ENCODE data around the gene DKK2. TPM values are rescaled to one million over a fixed set of nuclear protein-coding genes. Genes with fewer than 3 reads are reported as not detected.

The DKK2 gene
- total RNA-seq, 1 donor from 2014 or later, result 0.77 TPM

DNA sequence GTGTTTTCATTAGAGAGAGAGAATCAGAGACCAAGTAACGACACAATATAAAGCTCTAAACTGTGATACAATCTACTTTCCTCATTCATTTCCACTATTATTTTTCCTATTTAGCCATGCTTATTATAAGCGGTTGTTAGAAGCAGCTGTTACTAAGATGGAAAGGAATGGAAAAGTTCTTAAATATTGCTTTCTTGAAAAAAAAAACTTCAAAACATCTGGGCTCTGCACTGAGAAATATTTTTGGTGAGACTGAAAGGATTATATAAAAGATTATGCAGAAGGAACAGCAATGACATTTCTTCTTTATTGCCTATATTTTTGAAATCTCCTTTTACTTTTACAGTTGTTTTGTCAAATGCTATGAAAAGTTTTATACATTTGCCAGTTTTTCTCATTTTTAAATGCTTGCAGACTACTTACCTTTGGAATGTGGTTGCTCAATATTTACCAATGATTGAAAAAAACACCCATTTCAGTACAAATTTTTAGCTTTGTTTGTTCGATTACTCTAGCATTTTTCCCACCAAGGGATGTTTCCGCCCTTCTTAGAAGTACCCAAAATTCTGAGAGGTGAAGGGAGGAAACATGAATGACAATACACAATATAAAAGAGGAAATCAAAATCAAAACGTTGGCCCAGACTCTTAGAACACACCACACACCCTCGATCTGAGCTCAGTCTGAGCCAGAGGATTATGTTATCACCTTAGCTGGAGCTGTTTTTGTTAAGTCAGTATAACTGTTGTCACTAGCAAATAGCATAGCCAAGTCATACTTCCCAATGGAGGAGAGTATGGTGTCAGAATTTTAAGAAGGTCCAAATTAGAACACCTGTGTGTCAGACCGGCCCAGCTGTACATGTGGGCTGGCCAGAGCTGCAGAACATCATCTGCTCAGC lies 18.4 kb downstream of the DKK2 start:
- no peak for DNase-seq (ENCODE audit: low spot score)

DNA sequence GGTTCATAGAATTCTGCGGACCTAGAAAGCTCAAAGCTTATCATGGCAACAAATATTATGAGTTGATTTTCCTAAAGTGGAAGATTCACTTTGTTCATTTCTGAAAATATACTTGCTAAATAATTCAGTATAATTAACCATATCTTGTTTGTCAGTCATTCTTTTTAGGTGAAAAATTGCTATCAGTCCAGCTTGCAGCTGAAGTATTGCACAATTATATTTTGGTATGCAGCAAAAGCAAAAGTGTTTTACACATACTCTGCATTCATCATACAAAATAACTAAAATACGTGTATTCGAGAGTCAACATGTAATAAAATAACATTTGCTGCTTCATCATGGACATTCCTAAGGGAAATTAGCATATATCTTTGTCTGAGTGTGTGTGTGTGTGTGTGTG lies 24.8 kb downstream of the DKK2 start:
- DNase-seq (ENCODE audit: low spot score), result no peak

- DNase-seq (ENCODE audit: low spot score), result no peak
Observed at GRCh38 chr4:107009196-107009968, 26.7 kb downstream of the DKK2 start.

DNA sequence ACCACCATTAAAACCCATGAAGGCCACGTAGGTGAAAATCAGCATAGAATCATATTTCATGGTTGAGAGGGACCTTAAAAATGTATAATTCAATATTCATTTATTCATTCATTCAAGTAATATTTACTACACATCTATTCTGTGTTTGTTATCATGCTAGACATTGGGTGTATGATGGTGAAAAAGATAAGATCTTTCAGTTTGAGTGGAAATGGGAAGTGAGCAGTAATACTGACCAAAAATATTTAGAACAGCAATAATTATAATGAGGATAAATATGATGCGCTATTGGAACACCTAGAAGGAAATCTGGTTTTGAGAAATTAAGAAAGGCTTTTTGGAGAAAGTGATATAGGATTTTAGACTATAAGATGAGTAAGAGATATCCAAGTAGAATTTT lies 28.0 kb downstream of the DKK2 start:
- DNase-seq (ENCODE audit: low spot score), result no peak

- no peak for DNase-seq (ENCODE audit: low spot score)
Observed at GRCh38 chr4:107006218-107006617, 29.9 kb downstream of the DKK2 start.

- no peak for DNase-seq (ENCODE audit: low spot score)
Observed at GRCh38 chr4:106996490-106996889, 39.6 kb downstream of the DKK2 start.

DNA sequence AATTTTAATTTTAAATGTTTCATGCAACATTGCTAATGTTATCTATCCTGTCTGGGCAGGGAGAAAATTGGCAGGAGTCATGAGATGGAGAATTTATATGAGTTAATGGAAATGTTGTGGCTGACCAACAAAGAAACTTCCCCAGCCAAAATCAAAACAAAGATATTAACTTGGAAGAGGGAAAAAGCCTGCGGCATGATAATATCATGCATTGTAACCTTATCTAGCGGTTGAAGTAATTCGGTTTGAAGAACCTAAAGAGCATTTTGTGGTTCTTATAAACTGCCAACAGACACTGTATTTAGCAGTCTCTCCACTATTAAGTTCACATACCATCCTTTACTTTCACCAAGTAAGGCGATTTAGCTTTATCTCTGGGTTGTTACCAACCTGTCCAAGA lies 42.3 kb downstream of the DKK2 start:
- no peak for DNase-seq (ENCODE audit: low spot score)

DNA sequence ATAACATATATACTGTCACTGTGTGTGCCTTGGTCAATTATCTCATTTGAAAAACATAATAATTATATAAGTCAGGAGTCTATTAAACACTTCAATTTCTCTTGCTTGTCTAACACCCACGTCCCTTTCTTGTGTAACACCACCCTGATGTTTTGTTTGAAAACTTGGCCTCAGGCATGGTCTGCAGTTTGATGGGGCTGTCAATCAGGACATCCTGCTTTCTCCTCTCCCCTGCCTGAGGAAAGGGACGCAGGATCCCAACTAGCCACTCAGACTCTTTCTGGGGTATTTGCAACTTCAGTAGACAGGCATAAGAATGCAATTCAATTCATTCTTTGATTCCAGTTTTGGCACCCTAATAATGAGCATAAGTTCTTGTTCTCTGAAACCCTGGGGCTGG lies 48.8 kb downstream of the DKK2 start:
- DNase-seq (ENCODE audit: low spot score), result no peak

GRCh38 chr4:106986486-106986885 lies 49.6 kb downstream of the DKK2 start:
- DNase-seq (ENCODE audit: low spot score), result no peak

DNA sequence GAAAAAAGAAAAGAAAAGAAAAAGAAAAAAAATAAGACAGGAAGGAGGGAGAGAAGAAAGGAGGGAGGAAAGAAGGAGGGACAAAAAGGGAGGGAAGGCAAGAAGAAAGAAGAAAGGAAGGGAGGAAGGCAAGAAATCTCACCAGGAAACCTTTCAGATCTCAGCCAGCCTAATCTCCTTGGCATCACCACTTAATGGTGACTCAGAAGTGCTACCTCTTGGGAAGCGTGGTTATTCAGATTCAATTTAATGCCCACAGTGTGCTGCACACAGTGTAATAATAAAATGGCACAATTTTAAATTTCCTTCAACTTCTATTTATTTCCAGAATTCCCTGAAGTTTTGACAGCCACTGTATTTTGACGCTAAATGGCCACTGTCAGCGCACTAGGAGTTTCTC lies 50.3 kb downstream of the DKK2 start:
- DNase-seq (ENCODE audit: low spot score), result no peak

- DNase-seq (ENCODE audit: low spot score), result no peak
Observed at GRCh38 chr4:106982711-106983211, 53.4 kb downstream of the DKK2 start.

DNA sequence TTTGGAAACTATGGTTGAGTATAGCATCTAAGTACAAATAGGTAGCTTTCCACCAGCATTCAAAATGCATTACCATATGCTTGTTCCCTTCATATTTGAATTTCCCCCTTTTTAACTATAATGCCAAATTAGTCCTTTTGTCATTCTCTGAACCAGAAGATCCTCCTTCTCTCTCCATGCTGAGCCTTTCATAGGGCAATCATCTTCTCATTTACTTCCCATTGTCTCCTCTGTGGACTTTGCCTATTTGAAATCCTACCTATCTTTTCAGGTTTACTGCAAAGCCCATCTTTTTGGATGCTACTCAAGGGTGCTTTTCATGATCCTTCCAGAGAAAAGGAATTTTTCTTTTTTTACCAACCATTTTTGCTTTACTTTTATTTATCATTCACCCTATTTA lies 54.7 kb downstream of the DKK2 start:
- no peak for DNase-seq (ENCODE audit: low spot score)

- no peak for DNase-seq (ENCODE audit: low spot score)
Observed at GRCh38 chr4:106979476-106979875, 56.6 kb downstream of the DKK2 start.

GRCh38 chr4:106978046-106978774 lies 57.9 kb downstream of the DKK2 start:
- no peak for DNase-seq (ENCODE audit: low spot score)

DNA sequence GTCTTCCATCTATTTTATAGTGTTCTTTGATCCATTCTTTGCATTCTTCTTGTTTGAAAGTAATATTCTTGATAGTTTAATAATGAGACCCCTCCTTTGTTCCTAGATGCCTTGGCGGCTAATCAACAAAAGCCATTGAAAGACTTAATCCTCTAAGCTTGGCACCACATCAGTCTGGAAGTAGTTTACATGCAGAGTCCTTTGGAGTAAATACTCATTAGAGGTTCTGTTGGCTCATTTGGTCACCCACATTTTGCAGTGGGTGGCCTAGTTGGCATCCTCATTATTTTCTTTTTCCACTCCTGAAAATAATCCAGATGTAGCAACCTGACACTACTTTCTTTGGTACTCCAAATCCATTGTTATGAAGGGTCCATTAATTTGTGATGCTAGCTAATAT lies 64.5 kb downstream of the DKK2 start:
- DNase-seq (ENCODE audit: low spot score), result no peak

- DNase-seq (ENCODE audit: low spot score), result no peak
Observed at GRCh38 chr4:106967892-106968291, 68.2 kb downstream of the DKK2 start.

DNA sequence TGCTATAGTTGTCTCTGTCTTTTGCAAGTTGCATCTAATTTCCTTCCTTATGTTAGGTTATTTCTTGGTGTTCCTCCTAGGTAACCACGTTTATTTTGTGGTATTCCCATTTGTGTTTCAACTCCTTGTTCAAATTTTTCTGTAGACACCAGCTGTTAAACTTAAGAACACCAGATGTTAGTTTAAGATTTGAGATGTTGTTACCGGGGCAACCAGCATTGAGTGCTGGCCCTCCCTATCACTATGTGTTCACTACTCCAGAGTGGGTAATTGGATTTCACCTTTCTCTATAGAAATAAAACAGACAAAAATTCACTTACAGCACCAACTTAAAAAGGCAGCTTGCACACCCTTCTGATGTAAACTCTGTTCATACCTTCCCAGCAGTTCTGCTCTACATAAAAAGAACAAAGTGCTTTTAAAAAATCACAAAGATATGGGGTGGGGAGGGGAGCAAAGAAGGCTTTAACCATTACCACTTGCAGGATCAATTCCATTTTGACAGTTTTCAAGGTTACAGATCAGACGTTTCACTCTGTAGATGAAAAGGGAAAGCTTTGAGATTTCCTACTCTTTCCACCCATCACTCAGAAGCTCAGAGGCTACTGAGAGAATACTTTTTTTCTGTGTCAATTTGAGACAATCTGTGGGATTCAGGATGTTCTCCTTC lies 82.9 kb downstream of the DKK2 start:
- no peak for DNase-seq (ENCODE audit: low spot score)

GRCh38 chr4:106951891-106952290 lies 84.2 kb downstream of the DKK2 start:
- no peak for DNase-seq (ENCODE audit: low spot score)

GRCh38 chr4:106941841-106942240 lies 94.3 kb downstream of the DKK2 start:
- no peak for DNase-seq (ENCODE audit: low spot score)

- DNase-seq (ENCODE audit: low spot score), result no peak
Observed at GRCh38 chr4:106930522-106930921, 105.6 kb downstream of the DKK2 start.

GRCh38 chr4:106929248-106929647 lies 106.9 kb downstream of the DKK2 start:
- DNase-seq (ENCODE audit: low spot score), result no peak
